RWPE2 (cell line): Measurements from ENCODE around the gene EXOC6.
"Not testable (repeated sequence)": the region's sequence is repeated elsewhere in the genome, so short reads cannot be mapped to it uniquely, and the experiment has no call there.

Experiments used
- ATAC-seq: fragments of 200-7000 bp; cut with Tn5 transposase; 3 replicates; pipeline ENCODE4 v1.9.1; 2021; ENCODE audit warnings: low read depth
- DNase-seq: peaks from one replicate; pipeline ENCODE4 v3.0.0-alpha.2; 2020; ENCODE audit warnings: low spot score
- H3K27ac ChIP-seq: fragments of 450-650 bp; 2 replicates; pipeline ENCODE4 v1.5.1; 2017; ENCODE audit warnings: mild to moderate bottlenecking; ENCODE audit not compliant: poor library complexity, severe bottlenecking
- H3K27me3 ChIP-seq: fragments of 250-450 bp; sonication (Bioruptor Pico); 2 replicates; pipeline ENCODE4 v1.5.1; 2021; ENCODE audit warnings: mild to moderate bottlenecking, moderate library complexity; ENCODE audit not compliant: insufficient read depth, poor library complexity, severe bottlenecking
- H3K36me3 ChIP-seq: fragments of 250-450 bp; sonication (Bioruptor Pico); 2 replicates; pipeline ENCODE4 v1.5.1; 2020; ENCODE audit warnings: low read depth, mild to moderate bottlenecking, moderate library complexity
- H3K4me1 ChIP-seq: fragments of 250-450 bp; sonication (Bioruptor Pico); 2 replicates; pipeline ENCODE4 v1.5.1; 2021; ENCODE audit warnings: mild to moderate bottlenecking, moderate library complexity; ENCODE audit not compliant: insufficient read depth, poor library complexity, severe bottlenecking
- H3K4me3 ChIP-seq: fragments of 250-450 bp; sonication (Bioruptor Pico); 2 replicates; pipeline ENCODE4 v1.5.1; 2021; ENCODE audit warnings: mild to moderate bottlenecking, moderate library complexity; ENCODE audit not compliant: severe bottlenecking
- H3K9me3 ChIP-seq: fragments of 250-450 bp; sonication (Bioruptor Pico); 2 replicates; pipeline ENCODE4 v1.5.1; 2021; ENCODE audit warnings: mild to moderate bottlenecking, moderate library complexity; ENCODE audit not compliant: severe bottlenecking
- TF ChIP-seq, protein P1 (sequence below): fragments of 450-650 bp; IDR thresholded peaks from one replicate; pipeline ENCODE4 v1.5.1; 2017; ENCODE audit warnings: mild to moderate bottlenecking, moderate library complexity; ENCODE audit not compliant: poor library complexity, severe bottlenecking

The EXOC6 gene

DNA sequence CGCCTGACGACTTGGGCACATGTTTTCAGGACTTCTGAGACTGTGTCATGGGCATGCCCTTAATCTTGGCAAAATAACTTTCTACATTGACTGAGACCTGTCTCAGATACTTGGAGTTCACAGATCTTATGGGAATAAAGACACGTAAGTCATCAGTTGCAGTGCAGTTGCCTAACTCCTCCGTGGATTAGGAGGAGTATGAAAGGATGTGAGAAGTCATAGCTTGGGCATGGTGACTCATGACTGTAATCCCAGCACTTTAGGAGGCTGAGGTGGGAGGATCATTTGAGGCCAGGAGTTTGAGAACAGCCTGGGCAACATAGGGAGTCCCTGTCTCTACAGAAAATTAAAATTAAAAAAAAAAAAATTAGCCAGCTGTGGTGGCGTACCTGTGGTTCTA, 49.6 kb downstream of the EXOC6 start:
- Histone ChIP-seq H3K27ac (no peak overlapping the region), H3K4me1 (peaks cover 11% of the 10 kb centered on the region), H3K36me3 (no peaks in the 10 kb centered on the region), H3K4me3 (no peak overlapping the region), H3K9me3 (no peaks in the 10 kb centered on the region), H3K27me3 (no peaks in the 10 kb centered on the region)
- ATAC-seq (no peak), DNase-seq (no peak)
- TF ChIP-seq, protein P1, sequence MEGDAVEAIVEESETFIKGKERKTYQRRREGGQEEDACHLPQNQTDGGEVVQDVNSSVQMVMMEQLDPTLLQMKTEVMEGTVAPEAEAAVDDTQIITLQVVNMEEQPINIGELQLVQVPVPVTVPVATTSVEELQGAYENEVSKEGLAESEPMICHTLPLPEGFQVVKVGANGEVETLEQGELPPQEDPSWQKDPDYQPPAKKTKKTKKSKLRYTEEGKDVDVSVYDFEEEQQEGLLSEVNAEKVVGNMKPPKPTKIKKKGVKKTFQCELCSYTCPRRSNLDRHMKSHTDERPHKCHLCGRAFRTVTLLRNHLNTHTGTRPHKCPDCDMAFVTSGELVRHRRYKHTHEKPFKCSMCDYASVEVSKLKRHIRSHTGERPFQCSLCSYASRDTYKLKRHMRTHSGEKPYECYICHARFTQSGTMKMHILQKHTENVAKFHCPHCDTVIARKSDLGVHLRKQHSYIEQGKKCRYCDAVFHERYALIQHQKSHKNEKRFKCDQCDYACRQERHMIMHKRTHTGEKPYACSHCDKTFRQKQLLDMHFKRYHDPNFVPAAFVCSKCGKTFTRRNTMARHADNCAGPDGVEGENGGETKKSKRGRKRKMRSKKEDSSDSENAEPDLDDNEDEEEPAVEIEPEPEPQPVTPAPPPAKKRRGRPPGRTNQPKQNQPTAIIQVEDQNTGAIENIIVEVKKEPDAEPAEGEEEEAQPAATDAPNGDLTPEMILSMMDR = no peak

GRCh38 chr10:92901819-92902251, 53.5 kb downstream of the EXOC6 start:
- Histone ChIP-seq H3K9me3 (no peaks in the 10 kb centered on the region), H3K4me1 (no peaks in the 10 kb centered on the region), H3K4me3 (no peak overlapping the region), H3K36me3 (no peaks in the 10 kb centered on the region), H3K27ac (no peak overlapping the region), H3K27me3 (no peaks in the 10 kb centered on the region)
- TF ChIP-seq, protein P1 = no peak
- DNase-seq = no peak
- ATAC-seq = no peak

GRCh38 chr10:92903633-92904032, 55.3 kb downstream of the EXOC6 start:
- Histone ChIP-seq H3K4me1 (no peaks in the 10 kb centered on the region), H3K4me3 (no peak overlapping the region), H3K36me3 (no peaks in the 10 kb centered on the region), H3K27me3 (no peaks in the 10 kb centered on the region), H3K27ac (no peak overlapping the region), H3K9me3 (no peaks in the 10 kb centered on the region)
- ATAC-seq (no peak), DNase-seq (no peak)
- TF ChIP-seq, protein P1 = no peak

DNA sequence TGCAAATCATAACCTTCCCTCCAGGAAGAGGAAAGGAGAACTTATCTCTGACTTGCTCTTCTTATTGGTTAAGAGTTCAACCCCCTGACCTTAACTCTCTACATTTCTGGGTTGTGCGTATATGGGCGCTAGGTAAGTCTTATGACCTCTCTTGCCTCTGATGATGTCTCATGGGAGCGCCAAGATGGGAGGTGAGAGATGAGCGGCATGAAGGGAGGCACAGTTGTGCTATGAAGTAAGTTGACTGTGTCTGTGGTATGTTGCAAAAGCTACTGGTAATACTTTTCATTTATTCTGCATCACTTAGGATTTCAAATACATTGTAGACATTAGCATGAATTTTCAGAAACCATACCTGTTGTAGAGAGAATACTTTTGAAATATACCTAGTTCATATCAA, 59.0 kb downstream of the EXOC6 start:
- Histone ChIP-seq H3K4me3 (no peak overlapping the region), H3K4me1 (no peaks in the 10 kb centered on the region), H3K36me3 (no peaks in the 10 kb centered on the region), H3K27me3 (no peaks in the 10 kb centered on the region), H3K27ac (no peak overlapping the region), H3K9me3 (no peaks in the 10 kb centered on the region)
- TF ChIP-seq, protein P1 = no peak
- DNase-seq = no peak
- no peak for ATAC-seq

DNA sequence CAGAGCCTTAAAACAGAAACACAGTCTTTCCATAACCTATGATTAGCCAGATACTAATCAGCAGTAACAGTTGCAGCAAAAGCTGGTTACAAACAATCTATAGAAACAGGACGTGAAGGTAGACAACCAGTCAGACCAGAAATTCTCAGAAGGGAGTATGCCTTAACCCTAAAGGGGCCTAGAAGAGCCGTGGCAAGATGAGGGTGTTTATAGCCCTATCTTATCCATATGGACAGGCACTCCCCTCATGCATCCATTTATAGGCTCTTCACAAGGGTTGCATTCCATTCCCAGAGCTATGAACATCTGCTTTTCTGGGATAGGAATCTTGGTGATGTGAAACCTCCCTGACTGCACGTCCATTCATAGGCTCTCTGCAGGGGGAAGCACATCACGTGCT, 64.3 kb downstream of the EXOC6 start:
- not testable (repeated sequence) for H3K27ac ChIP-seq, H3K36me3 ChIP-seq, DNase-seq, H3K9me3 ChIP-seq, ATAC-seq, H3K27me3 ChIP-seq, H3K4me3 ChIP-seq, H3K4me1 ChIP-seq
